Esophagus squamous epithelium (tissue), 5 donors: ENCODE data around the gene PPP2R5A. TPM values are rescaled to one million over a fixed set of nuclear protein-coding genes. Genes with fewer than 3 reads are reported as not detected.

Source experiments
- DNase-seq: peaks from one replicate; lab custom pipeline; 2025; lab: John Stamatoyannopoulos, UW
- H3K27ac ChIP-seq, 4 donors: fragments of 200-600 bp; sonication (generic); one replicate each; pipeline ENCODE4 v1.5.1; 2016 to 2019; ENCODE audit warnings: mild to moderate bottlenecking in 1 of 4
- H3K27me3 ChIP-seq, 4 donors: fragments of 200-600 bp; sonication (generic); 1 replicate in 3 of 4; 2 replicates in 1 of 4; pipeline versions ENCODE4 v1.5.1 to v1.6.0; 2017 to 2021; ENCODE audit warnings: antibody characterized with exemption in 1 of 4
- H3K36me3 ChIP-seq, 3 donors: fragments of 200-600 bp; sonication (generic); one replicate each; pipeline ENCODE4 v1.5.1; 2016 to 2019
- H3K4me1 ChIP-seq, 3 donors: fragments of 200-600 bp; sonication (generic); one replicate each; pipeline ENCODE4 v1.5.1; 2017 to 2019
- H3K4me3 ChIP-seq, 4 donors: fragments of 200-600 bp; sonication (generic); 1 replicate in 3 of 4; 2 replicates in 1 of 4; pipeline ENCODE4 v1.5.1; 2016 to 2019; ENCODE audit warnings: mild to moderate bottlenecking in 2 of 4, moderate library complexity in 1 of 4
- H3K9me3 ChIP-seq, 3 donors: fragments of 200-600 bp; sonication (generic); one replicate each; pipeline ENCODE4 v1.5.1; 2016 to 2019
- POLR2A ChIP-seq, 4 donors: fragments of 450-650 bp; IDR thresholded peaks; one replicate each; pipeline ENCODE4 v1.6.1; 2017; ENCODE audit warnings: antibody characterized with exemption in 4 of 4, mild to moderate bottlenecking in 4 of 4, moderate library complexity in 3 of 4
- WGBS, 2 donors: methylation state at CpG; one replicate each; pipeline ENCODE4 v1.1.5; 2018; 5-methylcytosine and 5-hydroxymethylcytosine counted together
- intact Hi-C: fragments of 100-400 bp; cut with DNase I; formaldehyde crosslinking; loops from one replicate; pipeline ENCODE4 v1.15.0; 2022
- total RNA-seq, 4 donors: library from RNA; depleted of rRNA; stranded (reverse); fragments of >200 nt; gene quantifications; one replicate each; pipeline ENCODE4 v1.1.0, GENCODE V29; 2016
- TF ChIP-seq, protein P1 (sequence below), 6 experiments: fragments of 450-650 bp in 4 of 6; fragments of 200-600 bp in 2 of 6; sonication (generic) in 2 of 6; IDR thresholded peaks; one replicate each; pipeline ENCODE4 v1.5.1; 2016 to 2019; ENCODE audit warnings: antibody characterized with exemption in 6 of 6, mild to moderate bottlenecking in 4 of 6, moderate library complexity in 4 of 6
- donor health status: DM: yes; HTN: yes; CAD: no.

PPP2R5A gene
- total RNA-seq, 4 donors from 2014 or later, result 57.5 to 78.8 (median 63.7) TPM

DNA sequence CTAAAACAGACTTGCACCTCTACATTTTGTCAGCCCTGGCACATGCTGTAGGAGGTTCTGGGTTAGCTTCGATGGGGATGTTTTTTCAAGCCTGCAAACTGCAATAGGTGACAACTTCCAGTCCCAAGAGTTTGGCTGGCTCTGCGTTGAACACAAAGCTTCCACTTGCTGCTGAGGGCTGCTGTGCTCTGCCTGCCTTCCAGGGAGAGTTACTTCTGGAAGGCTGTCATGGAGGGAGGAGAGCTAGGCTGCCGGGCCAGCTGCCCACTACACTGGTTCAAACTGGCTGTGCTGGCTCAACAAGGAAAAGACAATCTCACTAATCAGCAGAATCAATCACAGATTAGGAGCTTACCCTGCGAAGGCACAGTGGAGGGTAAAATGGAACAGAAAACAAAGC lies 46.7 kb upstream of the PPP2R5A start:
- intact Hi-C loops, result no loop called here
- no peaks in the 10 kb centered on the region for H3K36me3 ChIP-seq
- no peaks in the 10 kb centered on the region for H3K9me3 ChIP-seq
- DNase-seq, result no peak
- H3K27ac ChIP-seq, result peak overlapping the region; percentile 62 to 88 (median 84)
- TF ChIP-seq POLR2A (IDR thresholded peaks at IDR 0.05), result no peak
- TF ChIP-seq, protein P1, sequence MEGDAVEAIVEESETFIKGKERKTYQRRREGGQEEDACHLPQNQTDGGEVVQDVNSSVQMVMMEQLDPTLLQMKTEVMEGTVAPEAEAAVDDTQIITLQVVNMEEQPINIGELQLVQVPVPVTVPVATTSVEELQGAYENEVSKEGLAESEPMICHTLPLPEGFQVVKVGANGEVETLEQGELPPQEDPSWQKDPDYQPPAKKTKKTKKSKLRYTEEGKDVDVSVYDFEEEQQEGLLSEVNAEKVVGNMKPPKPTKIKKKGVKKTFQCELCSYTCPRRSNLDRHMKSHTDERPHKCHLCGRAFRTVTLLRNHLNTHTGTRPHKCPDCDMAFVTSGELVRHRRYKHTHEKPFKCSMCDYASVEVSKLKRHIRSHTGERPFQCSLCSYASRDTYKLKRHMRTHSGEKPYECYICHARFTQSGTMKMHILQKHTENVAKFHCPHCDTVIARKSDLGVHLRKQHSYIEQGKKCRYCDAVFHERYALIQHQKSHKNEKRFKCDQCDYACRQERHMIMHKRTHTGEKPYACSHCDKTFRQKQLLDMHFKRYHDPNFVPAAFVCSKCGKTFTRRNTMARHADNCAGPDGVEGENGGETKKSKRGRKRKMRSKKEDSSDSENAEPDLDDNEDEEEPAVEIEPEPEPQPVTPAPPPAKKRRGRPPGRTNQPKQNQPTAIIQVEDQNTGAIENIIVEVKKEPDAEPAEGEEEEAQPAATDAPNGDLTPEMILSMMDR (IDR thresholded peaks at IDR 0.05), result no peak
- WGBS, 2 donors, result 19 to 25% methylated on average over 3 to 4 of the region's 4 CpGs
- peaks cover 38 to 93% (median 46%) of the 10 kb centered on the region in 3 donors for H3K4me1 ChIP-seq
- no peak overlapping the region for H3K4me3 ChIP-seq
- H3K27me3 ChIP-seq, result no peaks in the 10 kb centered on the region

DNA sequence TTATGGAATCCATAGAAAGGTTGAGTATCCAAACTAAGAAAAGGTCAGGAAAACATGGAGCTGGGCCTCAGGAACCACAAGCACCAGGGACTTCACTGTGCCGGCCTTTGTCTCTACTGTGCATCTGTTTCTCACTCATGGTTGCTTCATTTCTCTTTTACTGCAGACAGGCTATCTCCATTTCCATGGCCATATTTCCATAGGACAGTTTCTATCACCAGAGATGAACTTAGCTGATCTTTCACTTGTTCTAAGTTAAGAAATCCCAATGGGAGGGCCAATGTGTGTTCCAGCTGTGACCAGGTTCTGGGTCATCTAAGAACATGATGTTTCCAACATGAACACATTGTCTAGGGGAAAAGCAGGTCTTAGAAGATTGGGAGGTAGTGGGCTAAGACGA lies 43.7 kb upstream of the PPP2R5A start:
- WGBS, 2 donors, result 69 to 82% methylated on average over 2 of the region's 2 CpGs
- TF ChIP-seq POLR2A (IDR thresholded peaks at IDR 0.05), result no peak
- TF ChIP-seq, protein P1 (IDR thresholded peaks at IDR 0.05), result no peak

DNA sequence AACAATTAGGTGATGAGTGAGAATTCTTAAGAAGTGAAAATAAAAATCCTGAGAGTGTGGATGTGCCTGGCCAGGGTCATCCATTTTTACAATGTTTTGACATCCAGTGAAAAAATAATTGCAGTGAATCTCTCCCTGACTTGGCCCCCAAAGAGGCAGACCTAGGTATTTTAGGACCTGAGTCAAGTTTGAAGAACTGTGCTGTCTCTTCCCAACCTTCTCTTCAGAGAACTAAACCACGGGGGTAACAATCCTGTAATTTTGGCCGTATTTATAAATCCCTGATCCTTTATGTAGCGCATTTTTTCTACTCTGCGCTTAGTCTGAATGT lies 43.3 kb upstream of the PPP2R5A start:
- Histone ChIP-seq H3K4me3 (no peak overlapping the region), H3K27ac (peak overlapping the region; percentile 15 to 80 (median 74)), H3K36me3 (no peaks in the 10 kb centered on the region), H3K9me3 (no peaks in the 10 kb centered on the region), H3K27me3 (no peaks in the 10 kb centered on the region), H3K4me1 (peaks cover 17 to 65% (median 19%) of the 10 kb centered on the region in 3 donors)
- DNase-seq, result no peak
- WGBS, 2 donors, result 67 to 91% methylated on average over 4 of the region's 4 CpGs
- TF ChIP-seq, protein P1 (IDR thresholded peaks at IDR 0.05), result no peak
- TF ChIP-seq POLR2A (IDR thresholded peaks at IDR 0.05), result no peak
- intact Hi-C loops, result no loop called here

More for the DNA sequence above, 43.7 kb upstream of the PPP2R5A start:
- Histone ChIP-seq H3K9me3 (no peaks in the 10 kb centered on the region), H3K27ac (peak overlapping the region; percentile 15 to 80 (median 74)), H3K27me3 (no peaks in the 10 kb centered on the region), H3K4me3 (no peak overlapping the region), H3K4me1 (peaks cover 17 to 66% (median 22%) of the 10 kb centered on the region in 3 donors), H3K36me3 (no peaks in the 10 kb centered on the region)
- intact Hi-C loops, result no loop called here
- DNase-seq, result no peak

DNA sequence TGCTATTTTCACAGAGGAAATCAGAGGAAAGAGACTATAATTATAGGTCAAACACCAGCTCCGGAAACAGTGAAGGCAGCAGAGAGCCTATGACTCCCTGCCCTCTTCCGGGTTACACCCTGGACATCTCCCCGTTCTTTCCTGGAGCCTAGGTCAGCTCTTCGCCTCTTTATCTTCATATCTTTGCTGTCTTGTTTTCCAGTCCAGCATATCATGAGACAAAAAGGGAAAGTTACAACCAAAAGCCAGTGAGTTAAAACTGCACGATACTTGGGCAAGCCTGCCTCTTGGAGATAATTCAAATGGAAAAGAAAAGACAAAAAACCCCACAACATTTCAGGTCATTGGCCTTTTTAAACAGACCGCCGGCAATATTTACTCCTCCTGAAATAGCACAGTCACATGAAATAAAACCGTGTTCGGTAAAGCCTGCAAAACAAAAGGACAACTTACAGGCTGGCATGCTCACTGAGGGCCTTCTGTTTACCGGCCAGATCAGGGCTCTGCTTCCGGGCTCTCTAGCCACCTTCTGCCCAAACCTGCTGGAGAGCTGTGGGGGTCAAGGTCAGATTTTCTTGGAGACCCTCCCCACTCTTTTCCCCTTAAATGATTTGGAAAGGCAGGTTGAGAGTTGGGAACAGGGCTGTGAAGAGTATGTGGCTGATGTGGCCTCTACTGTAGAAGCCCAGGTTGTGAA lies 42.8 kb upstream of the PPP2R5A start:
- 54 to 55% methylated on average over 11 of the region's 11 CpGs for WGBS, 2 donors
- intact Hi-C loops, result no loop called here

DNA sequence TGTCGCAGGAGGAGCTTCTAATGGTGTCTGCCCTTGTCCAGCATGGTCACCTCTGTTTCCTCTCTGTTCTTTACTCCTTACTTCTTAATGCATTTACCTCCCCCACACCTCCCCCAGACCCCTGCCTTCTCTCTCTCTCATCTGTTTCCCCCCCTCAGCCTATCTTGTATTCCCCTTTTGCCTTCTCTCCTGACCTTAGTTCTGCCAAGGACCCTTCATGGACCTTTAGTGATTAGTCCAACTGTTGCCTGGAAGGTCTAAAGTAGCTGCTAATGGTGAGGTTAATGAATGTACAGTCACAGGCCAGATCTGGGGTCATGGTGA lies 42.3 kb upstream of the PPP2R5A start:
- no peak for TF ChIP-seq POLR2A (IDR thresholded peaks at IDR 0.05)
- TF ChIP-seq, protein P1 (IDR thresholded peaks at IDR 0.05), result no peak
- no peaks in the 10 kb centered on the region for H3K9me3 ChIP-seq
- no peaks in the 10 kb centered on the region for H3K27me3 ChIP-seq
- H3K27ac ChIP-seq, result peak overlapping the region in 3 of 4 donors; percentile 73 to 80 (median 74)
- H3K4me3 ChIP-seq, result no peak overlapping the region
- no peaks in the 10 kb centered on the region for H3K36me3 ChIP-seq
- peaks cover 15 to 64% (median 18%) of the 10 kb centered on the region in 3 donors for H3K4me1 ChIP-seq
- intact Hi-C loops, result no loop called here
- WGBS, 2 donors, result 100% methylated on average over 1 of the region's 1 CpG
- no peak for DNase-seq

More for the DNA sequence above, 42.8 kb upstream of the PPP2R5A start:
- TF ChIP-seq POLR2A (IDR thresholded peaks at IDR 0.05), result no peak
- TF ChIP-seq, protein P1 (IDR thresholded peaks at IDR 0.05), result no peak
- Histone ChIP-seq H3K27ac (peak overlapping the region; percentile 15 to 80 (median 74)), H3K9me3 (no peaks in the 10 kb centered on the region), H3K4me3 (no peak overlapping the region), H3K36me3 (no peaks in the 10 kb centered on the region), H3K4me1 (peaks cover 17 to 64% (median 18%) of the 10 kb centered on the region in 3 donors), H3K27me3 (no peaks in the 10 kb centered on the region)
- DNase-seq, result no peak
